ENCODE measurements around the gene IDH2. TPM values are rescaled to one million over a fixed set of nuclear protein-coding genes. Genes with fewer than 3 reads are reported as not detected.
"Not testable (repeated sequence)": the region's sequence is repeated elsewhere in the genome, so short reads cannot be mapped to it uniquely, and the experiment has no call there.

The IDH2 gene
- total RNA-seq, 1 donor: 44.6 TPM

- H3K9me3 ChIP-seq (ENCODE audit: low read depth, low read length): no peaks in the 10 kb centered on the region
- no peaks in the 10 kb centered on the region for H3K27me3 ChIP-seq (ENCODE audit: insufficient read depth, low read length)
- no peak overlapping the region for H3K4me3 ChIP-seq (ENCODE audit: low read length)
- H3K4me1 ChIP-seq (ENCODE audit: insufficient read depth, low read length): no peaks in the 10 kb centered on the region
Observed at GRCh38 chr15:90082140-90082715, 20.0 kb downstream of the IDH2 start.

- H3K27me3 ChIP-seq (ENCODE audit: insufficient read depth, low read length): no peaks in the 10 kb centered on the region
- no peaks in the 10 kb centered on the region for H3K9me3 ChIP-seq (ENCODE audit: low read depth, low read length)
- no peak overlapping the region for H3K4me3 ChIP-seq (ENCODE audit: low read length)
- no peaks in the 10 kb centered on the region for H3K4me1 ChIP-seq (ENCODE audit: insufficient read depth, low read length)
Observed at GRCh38 chr15:90080818-90081393, 21.4 kb downstream of the IDH2 start.

GRCh38 chr15:90080458-90080755, 21.9 kb downstream of the IDH2 start:
- Histone ChIP-seq H3K4me3 (ENCODE audit: low read length) (no peak overlapping the region), H3K27me3 (ENCODE audit: insufficient read depth, low read length) (no peaks in the 10 kb centered on the region), H3K9me3 (ENCODE audit: low read depth, low read length) (no peaks in the 10 kb centered on the region), H3K4me1 (ENCODE audit: insufficient read depth, low read length) (no peaks in the 10 kb centered on the region)

GRCh38 chr15:90079619-90080457, 22.4 kb downstream of the IDH2 start:
- Histone ChIP-seq H3K27me3 (ENCODE audit: insufficient read depth, low read length) (no peaks in the 10 kb centered on the region), H3K4me3 (ENCODE audit: low read length) (no peak overlapping the region), H3K4me1 (ENCODE audit: insufficient read depth, low read length) (no peaks in the 10 kb centered on the region), H3K9me3 (ENCODE audit: low read depth, low read length) (no peaks in the 10 kb centered on the region)

- H3K4me1 ChIP-seq (ENCODE audit: insufficient read depth, low read length): no peaks in the 10 kb centered on the region
- H3K9me3 ChIP-seq (ENCODE audit: low read depth, low read length): no peaks in the 10 kb centered on the region
- no peaks in the 10 kb centered on the region for H3K27me3 ChIP-seq (ENCODE audit: insufficient read depth, low read length)
- H3K4me3 ChIP-seq (ENCODE audit: low read length): no peak overlapping the region
Observed at GRCh38 chr15:90078965-90079364, 23.3 kb downstream of the IDH2 start.

GRCh38 chr15:90076716-90077115, 25.6 kb downstream of the IDH2 start:
- H3K4me3 ChIP-seq (ENCODE audit: low read length): no peak overlapping the region
- H3K4me1 ChIP-seq (ENCODE audit: insufficient read depth, low read length): no peaks in the 10 kb centered on the region
- H3K9me3 ChIP-seq (ENCODE audit: low read depth, low read length): no peaks in the 10 kb centered on the region
- no peaks in the 10 kb centered on the region for H3K27me3 ChIP-seq (ENCODE audit: insufficient read depth, low read length)

- H3K9me3 ChIP-seq (ENCODE audit: low read depth, low read length): no peaks in the 10 kb centered on the region
- no peaks in the 10 kb centered on the region for H3K27me3 ChIP-seq (ENCODE audit: insufficient read depth, low read length)
- no peak overlapping the region for H3K4me3 ChIP-seq (ENCODE audit: low read length)
- peaks cover 7% of the 10 kb centered on the region for H3K4me1 ChIP-seq (ENCODE audit: insufficient read depth, low read length)
Observed at GRCh38 chr15:90075420-90076289, 26.6 kb downstream of the IDH2 start.

GRCh38 chr15:90074916-90075315, 27.4 kb downstream of the IDH2 start:
- Histone ChIP-seq H3K27me3 (ENCODE audit: insufficient read depth, low read length) (no peaks in the 10 kb centered on the region), H3K4me1 (ENCODE audit: insufficient read depth, low read length) (peaks cover 15% of the 10 kb centered on the region), H3K4me3 (ENCODE audit: low read length) (no peak overlapping the region), H3K9me3 (ENCODE audit: low read depth, low read length) (no peaks in the 10 kb centered on the region)

- Histone ChIP-seq H3K4me1 (ENCODE audit: insufficient read depth, low read length) (peaks cover 23% of the 10 kb centered on the region), H3K27me3 (ENCODE audit: insufficient read depth, low read length) (no peaks in the 10 kb centered on the region), H3K9me3 (ENCODE audit: low read depth, low read length) (no peaks in the 10 kb centered on the region), H3K4me3 (ENCODE audit: low read length) (no peak overlapping the region)
Observed at GRCh38 chr15:90074023-90074422, 28.2 kb downstream of the IDH2 start.

- Histone ChIP-seq H3K9me3 (ENCODE audit: low read depth, low read length) (no peaks in the 10 kb centered on the region), H3K4me1 (ENCODE audit: insufficient read depth, low read length) (peaks cover 24% of the 10 kb centered on the region), H3K27me3 (ENCODE audit: insufficient read depth, low read length) (no peaks in the 10 kb centered on the region), H3K4me3 (ENCODE audit: low read length) (no peak overlapping the region)
Observed at GRCh38 chr15:90072978-90073640, 29.2 kb downstream of the IDH2 start.

GRCh38 chr15:90071220-90071807, 31.0 kb downstream of the IDH2 start:
- Histone ChIP-seq H3K4me3 (ENCODE audit: low read length) (no peak overlapping the region), H3K9me3 (ENCODE audit: low read depth, low read length) (no peaks in the 10 kb centered on the region), H3K27me3 (ENCODE audit: insufficient read depth, low read length) (no peaks in the 10 kb centered on the region), H3K4me1 (ENCODE audit: insufficient read depth, low read length) (peaks cover 31% of the 10 kb centered on the region)

GRCh38 chr15:90070623-90071022, 31.6 kb downstream of the IDH2 start:
- H3K4me3 ChIP-seq (ENCODE audit: low read length); H3K9me3 ChIP-seq (ENCODE audit: low read depth, low read length); H3K27me3 ChIP-seq (ENCODE audit: insufficient read depth, low read length): not testable (repeated sequence)
- peaks cover 37% of the 10 kb centered on the region for H3K4me1 ChIP-seq (ENCODE audit: insufficient read depth, low read length)

- H3K27me3 ChIP-seq (ENCODE audit: insufficient read depth, low read length): no peaks in the 10 kb centered on the region
- H3K4me1 ChIP-seq (ENCODE audit: insufficient read depth, low read length): peaks cover 62% of the 10 kb centered on the region
- no peak overlapping the region for H3K4me3 ChIP-seq (ENCODE audit: low read length)
- H3K9me3 ChIP-seq (ENCODE audit: low read depth, low read length): no peaks in the 10 kb centered on the region
Observed at GRCh38 chr15:90067953-90068606, 34.2 kb downstream of the IDH2 start.

All from mononuclear cell (primary cell).